NB4 (cell line): Measurements from ENCODE around the gene LOXL3.

Experiments
- POLR2A ChIP-seq: IDR thresholded peaks from 2 replicates; pipeline ENCODE4 v1.6.1; 2011; ENCODE audit warnings: mild to moderate bottlenecking; ENCODE audit not compliant: insufficient read length; ENCODE audit errors: extremely low read depth
- TF ChIP-seq, protein P1 (sequence below): IDR thresholded peaks from one replicate; pipeline ENCODE4 v1.5.1; 2012; ENCODE audit warnings: low read depth, low read length

DNA sequence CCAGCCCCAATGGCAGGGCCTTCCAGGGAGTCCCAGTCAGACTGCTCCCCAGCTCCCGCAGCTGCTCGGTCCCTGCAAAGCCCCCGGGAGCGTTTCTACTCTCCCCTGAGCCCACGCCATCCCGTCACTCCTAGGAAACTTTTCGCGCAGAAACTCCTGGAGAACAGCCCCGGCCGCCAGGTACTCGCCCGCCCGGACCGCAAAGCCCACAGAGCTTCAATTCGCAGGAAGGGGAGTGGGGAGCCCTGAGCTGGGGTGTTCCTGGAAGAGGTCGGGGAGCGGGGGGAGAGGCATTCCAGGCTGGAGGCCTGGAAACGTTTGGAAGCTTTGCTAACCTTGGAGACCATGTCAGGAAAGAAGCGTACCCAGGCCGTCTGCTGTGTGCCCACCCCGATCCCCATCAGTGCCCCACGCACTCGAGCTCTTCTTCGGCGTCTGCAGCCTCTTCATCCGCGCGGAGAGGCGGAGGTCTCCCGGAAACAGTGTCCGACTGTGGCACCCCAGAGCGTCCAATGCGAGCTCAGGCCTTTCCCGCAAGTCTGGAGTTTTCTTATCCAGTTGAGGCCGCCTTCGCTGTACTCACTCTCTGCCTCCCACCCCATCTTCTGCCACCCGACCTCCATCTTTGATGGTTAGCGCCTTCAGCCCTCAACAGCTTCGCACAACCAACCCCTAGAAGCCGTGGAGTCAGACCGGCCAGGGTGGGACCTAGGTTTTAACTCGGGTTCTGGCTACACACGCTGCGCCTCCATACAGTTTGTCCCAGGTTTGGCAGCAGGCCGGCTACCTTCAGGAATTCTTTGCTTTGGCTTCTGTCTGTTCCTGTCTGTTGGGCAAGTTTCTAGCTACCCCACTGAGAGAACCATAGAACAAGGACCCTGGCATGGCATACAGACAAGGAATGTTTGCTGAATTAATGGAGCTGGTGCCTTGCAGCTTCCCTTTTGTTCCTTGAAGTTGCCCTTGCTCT is 50.0 kb downstream of the LOXL3 start:
- TF ChIP-seq, protein P1, sequence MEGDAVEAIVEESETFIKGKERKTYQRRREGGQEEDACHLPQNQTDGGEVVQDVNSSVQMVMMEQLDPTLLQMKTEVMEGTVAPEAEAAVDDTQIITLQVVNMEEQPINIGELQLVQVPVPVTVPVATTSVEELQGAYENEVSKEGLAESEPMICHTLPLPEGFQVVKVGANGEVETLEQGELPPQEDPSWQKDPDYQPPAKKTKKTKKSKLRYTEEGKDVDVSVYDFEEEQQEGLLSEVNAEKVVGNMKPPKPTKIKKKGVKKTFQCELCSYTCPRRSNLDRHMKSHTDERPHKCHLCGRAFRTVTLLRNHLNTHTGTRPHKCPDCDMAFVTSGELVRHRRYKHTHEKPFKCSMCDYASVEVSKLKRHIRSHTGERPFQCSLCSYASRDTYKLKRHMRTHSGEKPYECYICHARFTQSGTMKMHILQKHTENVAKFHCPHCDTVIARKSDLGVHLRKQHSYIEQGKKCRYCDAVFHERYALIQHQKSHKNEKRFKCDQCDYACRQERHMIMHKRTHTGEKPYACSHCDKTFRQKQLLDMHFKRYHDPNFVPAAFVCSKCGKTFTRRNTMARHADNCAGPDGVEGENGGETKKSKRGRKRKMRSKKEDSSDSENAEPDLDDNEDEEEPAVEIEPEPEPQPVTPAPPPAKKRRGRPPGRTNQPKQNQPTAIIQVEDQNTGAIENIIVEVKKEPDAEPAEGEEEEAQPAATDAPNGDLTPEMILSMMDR: no peak
- TF ChIP-seq POLR2A: no peak
